Neuron (in vitro differentiated cells): ENCODE results near the gene DGLUCY.

ENCODE experiments used
- H2AFZ ChIP-seq: one replicate; pipeline ENCODE4 v1.6.1; 2013; ENCODE audit warnings: low read depth, mild to moderate bottlenecking, inconsistent platforms, low read length, moderate library complexity
- H3K27me3 ChIP-seq: one replicate; pipeline ENCODE4 v1.6.1; 2013; ENCODE audit warnings: low read length; ENCODE audit not compliant: insufficient read depth
- H3K36me3 ChIP-seq: one replicate; pipeline ENCODE4 v1.6.1; 2013; ENCODE audit warnings: low read length; ENCODE audit not compliant: insufficient read depth
- H3K4me1 ChIP-seq: one replicate; pipeline ENCODE4 v1.6.1; 2013; ENCODE audit warnings: low read length; ENCODE audit not compliant: insufficient read depth
- H3K4me3 ChIP-seq: 2 replicates; pipeline ENCODE4 v1.5.1; 2013; ENCODE audit warnings: mild to moderate bottlenecking, low read length, moderate library complexity
- H3K9me3 ChIP-seq: one replicate; pipeline ENCODE4 v1.6.1; 2013; ENCODE audit warnings: low read length

Gene DGLUCY

GRCh38 chr14:91249841-91250616 is 136.2 kb downstream of the DGLUCY start:
- Histone ChIP-seq H3K9me3 (no peaks in the 10 kb centered on the region), H3K36me3 (no peaks in the 10 kb centered on the region), H3K27me3 (peaks cover 8% of the 10 kb centered on the region), H2AFZ (no peak overlapping the region), H3K4me1 (peaks cover 26% of the 10 kb centered on the region), H3K4me3 (no peak overlapping the region)

DNA sequence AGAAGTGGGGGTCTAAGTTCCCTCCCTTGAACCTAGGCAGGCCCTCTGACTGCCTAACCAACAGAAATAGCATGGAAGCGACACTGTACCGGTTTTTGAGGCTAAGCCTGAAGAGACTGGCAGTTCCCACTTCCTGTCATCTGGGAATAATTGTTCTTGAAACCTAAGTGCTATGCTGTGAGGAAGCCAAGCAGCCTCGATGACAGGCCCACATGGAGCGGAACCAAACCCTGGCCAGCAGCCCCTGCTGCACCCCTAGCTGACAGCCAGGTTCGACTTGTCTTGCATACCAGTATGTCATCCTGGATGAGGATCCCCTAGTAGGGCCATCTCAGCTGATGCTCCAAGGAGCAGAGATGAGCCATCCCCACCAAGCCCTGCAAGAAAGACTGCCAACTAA is 137.0 kb downstream of the DGLUCY start:
- no peaks in the 10 kb centered on the region for H3K9me3 ChIP-seq
- peaks cover 26% of the 10 kb centered on the region for H3K4me1 ChIP-seq
- H2AFZ ChIP-seq, result peak overlapping the region; percentile 8
- H3K4me3 ChIP-seq, result no peak overlapping the region
- no peaks in the 10 kb centered on the region for H3K36me3 ChIP-seq
- H3K27me3 ChIP-seq, result peaks cover 8% of the 10 kb centered on the region

DNA sequence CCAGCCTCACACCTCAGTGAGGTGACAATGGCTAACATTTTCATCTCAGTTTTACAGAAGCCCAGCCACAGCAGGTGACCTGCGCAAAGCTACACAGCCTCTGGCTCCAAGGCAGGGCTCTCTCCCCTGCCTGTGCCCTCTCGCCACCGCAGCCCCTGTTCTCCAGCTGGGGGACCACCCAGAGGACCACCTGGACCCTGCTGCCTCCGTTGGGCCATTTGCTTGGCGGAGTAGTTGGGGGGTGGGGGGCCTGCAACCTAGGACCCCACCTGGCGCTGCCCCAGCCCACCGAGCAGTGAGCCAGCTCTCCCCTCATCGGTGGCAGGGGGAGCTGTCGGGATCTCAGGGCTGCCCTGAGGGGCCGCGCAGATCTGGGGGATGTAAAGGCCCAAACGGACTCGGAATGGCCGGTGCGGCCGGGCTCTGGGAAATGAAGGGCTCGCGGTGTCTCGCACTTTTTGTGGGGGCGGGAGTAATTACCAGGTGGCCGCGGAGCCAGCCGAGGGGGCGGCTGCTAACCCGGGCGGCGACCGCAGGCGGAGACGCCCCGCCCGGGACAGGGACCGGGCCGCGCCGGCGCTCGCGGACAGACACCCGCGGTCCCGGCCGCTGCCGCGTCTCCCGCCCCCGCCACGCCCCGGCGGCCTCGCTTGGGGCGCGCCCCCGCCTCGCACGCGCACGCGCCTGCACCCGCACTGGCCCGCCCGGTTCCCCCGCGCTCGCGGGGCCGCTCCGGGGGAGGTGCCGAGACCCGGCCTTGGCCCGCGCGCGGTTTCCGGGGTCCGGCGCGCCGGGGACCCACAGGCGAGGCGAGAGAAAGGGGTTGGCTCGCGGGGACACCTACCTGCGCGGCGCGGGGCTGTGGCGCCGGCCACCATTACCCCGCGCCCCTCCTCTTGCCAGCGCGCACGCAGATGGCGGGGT is 139.3 kb downstream of the DGLUCY start:
- Histone ChIP-seq H3K9me3 (no peaks in the 10 kb centered on the region), H3K4me1 (peaks cover 38% of the 10 kb centered on the region), H3K4me3 (peak overlapping the region; percentile 48), H3K27me3 (peaks cover 8% of the 10 kb centered on the region), H3K36me3 (no peaks in the 10 kb centered on the region), H2AFZ (peak overlapping the region; percentile 69)

DNA sequence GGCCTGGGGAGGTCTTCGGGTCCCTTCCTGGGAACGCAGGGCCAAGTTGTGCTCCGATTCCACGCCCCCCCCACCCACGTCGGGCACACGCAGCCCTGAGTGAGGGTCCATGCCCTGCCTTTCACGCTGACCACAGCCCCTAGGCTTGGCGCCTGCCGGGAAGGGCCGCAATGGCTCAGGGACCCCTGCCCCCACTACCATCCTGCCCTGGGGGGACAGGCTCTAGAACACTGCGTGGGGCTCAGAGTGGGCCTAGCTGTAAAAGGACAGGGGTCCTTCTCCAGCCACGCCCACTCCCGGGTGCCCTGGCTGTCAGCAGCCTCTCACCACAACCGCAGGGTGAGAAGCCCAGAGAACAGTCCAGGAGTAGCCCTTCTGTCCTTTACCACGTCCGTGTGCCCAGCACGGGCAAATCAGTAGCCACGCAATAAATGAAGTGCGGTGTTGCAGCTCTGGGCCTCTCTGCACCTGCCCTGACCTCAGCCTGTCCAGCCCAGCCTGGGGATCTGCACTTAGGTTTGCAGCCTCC is 140.0 kb downstream of the DGLUCY start:
- H3K36me3 ChIP-seq, result no peaks in the 10 kb centered on the region
- H3K4me1 ChIP-seq, result peaks cover 38% of the 10 kb centered on the region
- H3K9me3 ChIP-seq, result no peaks in the 10 kb centered on the region
- peaks cover 8% of the 10 kb centered on the region for H3K27me3 ChIP-seq
- H2AFZ ChIP-seq, result peak overlapping the region; percentile 68
- peak overlapping the region; percentile 48 for H3K4me3 ChIP-seq

- Histone ChIP-seq H3K36me3 (no peaks in the 10 kb centered on the region), H3K9me3 (no peaks in the 10 kb centered on the region), H3K4me3 (no peak overlapping the region), H3K4me1 (peaks cover 38% of the 10 kb centered on the region), H2AFZ (no peak overlapping the region), H3K27me3 (peaks cover 8% of the 10 kb centered on the region)
Measured at GRCh38 chr14:91254461-91254860, 140.6 kb downstream of the DGLUCY start.

- Histone ChIP-seq H2AFZ (no peak overlapping the region), H3K4me1 (peaks cover 31% of the 10 kb centered on the region), H3K9me3 (no peaks in the 10 kb centered on the region), H3K36me3 (no peaks in the 10 kb centered on the region), H3K27me3 (peaks cover 8% of the 10 kb centered on the region), H3K4me3 (no peak overlapping the region)
Measured at GRCh38 chr14:91255026-91255695, 141.3 kb downstream of the DGLUCY start.

GRCh38 chr14:91256661-91257060 is 142.8 kb downstream of the DGLUCY start:
- Histone ChIP-seq H2AFZ (peak overlapping the region; percentile 21), H3K9me3 (no peaks in the 10 kb centered on the region), H3K4me3 (no peak overlapping the region), H3K36me3 (no peaks in the 10 kb centered on the region), H3K4me1 (peaks cover 21% of the 10 kb centered on the region), H3K27me3 (peaks cover 8% of the 10 kb centered on the region)

- no peaks in the 10 kb centered on the region for H3K9me3 ChIP-seq
- H3K4me1 ChIP-seq, result peaks cover 21% of the 10 kb centered on the region
- peak overlapping the region; percentile 21 for H2AFZ ChIP-seq
- H3K4me3 ChIP-seq, result no peak overlapping the region
- H3K36me3 ChIP-seq, result no peaks in the 10 kb centered on the region
- H3K27me3 ChIP-seq, result peaks cover 8% of the 10 kb centered on the region
Measured at GRCh38 chr14:91257328-91258010, 143.6 kb downstream of the DGLUCY start.

DNA sequence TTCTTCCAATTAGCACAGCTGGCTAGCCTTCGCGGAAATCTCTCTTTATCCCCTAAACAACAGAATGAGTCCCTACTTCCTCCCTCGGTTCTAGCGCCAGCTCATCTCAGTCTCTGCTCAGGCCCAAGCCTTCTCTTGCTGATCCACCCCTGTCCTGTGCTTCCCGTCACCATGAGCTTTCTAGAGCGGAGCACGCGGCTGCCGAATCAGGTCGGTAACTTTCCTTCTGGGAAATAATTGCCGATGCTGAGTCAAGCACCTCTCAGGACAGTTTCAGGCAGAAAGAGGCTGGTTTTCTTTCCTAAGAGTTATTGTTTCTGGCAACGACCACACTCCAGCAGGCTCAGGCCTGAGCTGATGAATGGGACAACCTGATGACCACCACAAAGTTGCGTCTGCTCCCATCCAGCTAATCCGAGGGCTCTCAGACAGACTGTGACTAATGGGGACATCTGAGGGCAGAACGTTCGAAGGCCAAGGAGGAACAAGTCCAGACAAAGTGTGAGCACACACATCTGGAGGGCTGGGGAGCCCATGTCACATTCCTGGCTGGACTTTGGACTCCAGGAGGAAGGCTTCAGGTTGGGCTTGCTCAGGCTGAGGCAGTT is 144.2 kb downstream of the DGLUCY start:
- Histone ChIP-seq H3K27me3 (peaks cover 3% of the 10 kb centered on the region), H3K9me3 (no peaks in the 10 kb centered on the region), H3K36me3 (no peaks in the 10 kb centered on the region), H3K4me3 (no peak overlapping the region), H3K4me1 (peaks cover 17% of the 10 kb centered on the region), H2AFZ (peak overlapping the region; percentile 21)

GRCh38 chr14:91258876-91259275 is 145.0 kb downstream of the DGLUCY start:
- no peak overlapping the region for H3K4me3 ChIP-seq

DNA sequence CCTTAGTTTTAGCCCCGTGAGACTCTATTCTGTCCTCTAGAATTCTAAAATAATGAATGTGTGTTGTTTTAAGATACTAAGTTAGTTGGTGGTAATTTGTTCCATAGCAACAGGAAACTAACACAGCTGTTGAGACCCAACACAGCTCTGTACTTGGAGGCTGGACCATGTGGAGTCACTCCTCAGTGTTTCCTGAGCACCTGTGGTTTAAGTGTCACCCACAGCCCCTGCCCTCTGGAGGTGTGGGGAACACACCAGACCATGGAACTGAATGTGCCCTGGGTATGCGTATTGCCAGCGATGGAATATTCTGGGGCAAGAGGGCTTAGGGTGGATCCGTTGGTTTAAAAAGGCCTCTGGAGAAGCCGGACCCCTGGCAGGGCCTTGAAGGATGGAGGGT is 147.2 kb downstream of the DGLUCY start:
- H3K9me3 ChIP-seq, result no peaks in the 10 kb centered on the region
- peaks cover 12% of the 10 kb centered on the region for H3K27me3 ChIP-seq
- no peak overlapping the region for H2AFZ ChIP-seq
- no peaks in the 10 kb centered on the region for H3K36me3 ChIP-seq
- H3K4me1 ChIP-seq, result peaks cover 11% of the 10 kb centered on the region
- H3K4me3 ChIP-seq, result no peak overlapping the region

More at GRCh38 chr14:91258876-91259275, 145.0 kb downstream of the DGLUCY start:
- H3K4me1 ChIP-seq, result peaks cover 14% of the 10 kb centered on the region
- H3K36me3 ChIP-seq, result no peaks in the 10 kb centered on the region
- H2AFZ ChIP-seq, result no peak overlapping the region
- peaks cover 7% of the 10 kb centered on the region for H3K27me3 ChIP-seq
- H3K9me3 ChIP-seq, result no peaks in the 10 kb centered on the region

- Histone ChIP-seq H2AFZ (no peak overlapping the region), H3K9me3 (no peaks in the 10 kb centered on the region), H3K27me3 (peaks cover 12% of the 10 kb centered on the region), H3K4me1 (peaks cover 7% of the 10 kb centered on the region), H3K36me3 (no peaks in the 10 kb centered on the region), H3K4me3 (no peak overlapping the region)
Measured at GRCh38 chr14:91261986-91262549, 148.2 kb downstream of the DGLUCY start.
